SU-DHL-6 (cell line): ENCODE measurements around the gene GSN.

Experiments
- EZH2phosphoT487 ChIP-seq: fragments of 200-600 bp; sonication (generic), shearing (Covaris generic); conservative IDR thresholded peaks from 2 replicates; pipeline ENCODE4 v1.6.1; 2018; ENCODE audit warnings: mild to moderate bottlenecking, antibody characterized with exemption, low read length, moderate library complexity, mixed read lengths
- TF ChIP-seq, protein P1 (sequence below): fragments of 200-600 bp; sonication (generic); IDR thresholded peaks from one replicate; pipeline ENCODE4 v1.5.1; 2017; ENCODE audit warnings: antibody characterized with exemption, mild to moderate bottlenecking, low read length, moderate library complexity; ENCODE audit not compliant: insufficient read depth, poor library complexity, severe bottlenecking

DNA sequence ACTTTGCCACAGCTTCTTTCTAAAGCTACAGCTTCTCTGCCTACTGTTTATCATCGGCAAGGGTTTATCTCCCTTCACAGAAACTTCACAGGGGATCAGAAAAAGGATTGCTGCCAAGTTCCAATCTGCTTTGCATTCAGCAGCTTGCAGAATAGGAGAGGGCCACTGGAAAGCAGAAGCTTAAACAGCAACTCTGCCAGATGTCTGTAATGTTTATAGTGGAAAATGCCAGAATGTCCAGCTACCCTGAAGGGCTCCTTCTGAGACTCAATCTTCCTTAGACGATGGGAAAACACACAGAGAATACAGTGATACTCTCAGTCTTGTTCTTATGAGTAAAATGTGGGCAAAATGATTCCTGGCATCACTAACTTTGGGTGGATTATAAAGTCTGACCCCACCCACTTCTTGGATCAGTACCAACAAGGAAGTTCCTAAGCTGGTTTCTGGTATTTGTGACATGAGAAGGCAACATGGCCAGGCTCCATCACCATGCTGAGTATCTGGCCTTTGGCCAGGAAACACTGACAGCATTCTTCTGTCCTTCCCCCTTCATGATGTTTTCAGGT is 83.1 kb downstream of the GSN start:
- TF ChIP-seq, protein P1, sequence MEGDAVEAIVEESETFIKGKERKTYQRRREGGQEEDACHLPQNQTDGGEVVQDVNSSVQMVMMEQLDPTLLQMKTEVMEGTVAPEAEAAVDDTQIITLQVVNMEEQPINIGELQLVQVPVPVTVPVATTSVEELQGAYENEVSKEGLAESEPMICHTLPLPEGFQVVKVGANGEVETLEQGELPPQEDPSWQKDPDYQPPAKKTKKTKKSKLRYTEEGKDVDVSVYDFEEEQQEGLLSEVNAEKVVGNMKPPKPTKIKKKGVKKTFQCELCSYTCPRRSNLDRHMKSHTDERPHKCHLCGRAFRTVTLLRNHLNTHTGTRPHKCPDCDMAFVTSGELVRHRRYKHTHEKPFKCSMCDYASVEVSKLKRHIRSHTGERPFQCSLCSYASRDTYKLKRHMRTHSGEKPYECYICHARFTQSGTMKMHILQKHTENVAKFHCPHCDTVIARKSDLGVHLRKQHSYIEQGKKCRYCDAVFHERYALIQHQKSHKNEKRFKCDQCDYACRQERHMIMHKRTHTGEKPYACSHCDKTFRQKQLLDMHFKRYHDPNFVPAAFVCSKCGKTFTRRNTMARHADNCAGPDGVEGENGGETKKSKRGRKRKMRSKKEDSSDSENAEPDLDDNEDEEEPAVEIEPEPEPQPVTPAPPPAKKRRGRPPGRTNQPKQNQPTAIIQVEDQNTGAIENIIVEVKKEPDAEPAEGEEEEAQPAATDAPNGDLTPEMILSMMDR, result no peak
- no peak for TF ChIP-seq EZH2phosphoT487
